HG03039 (cell line): Measurements from ENCODE around the gene PLEKHM3.
"Not testable (repeated sequence)": the region's sequence is repeated elsewhere in the genome, so short reads cannot be mapped to it uniquely, and the experiment has no call there.

Experiments used
- ATAC-seq: cut with Tn5 transposase; IDR thresholded peaks from one replicate; pipeline ENCODE4 v1.9.1; 2021; ENCODE audit warnings: mild to moderate bottlenecking, moderate library complexity; ENCODE audit not compliant: unreplicated experiment

Gene PLEKHM3

DNA sequence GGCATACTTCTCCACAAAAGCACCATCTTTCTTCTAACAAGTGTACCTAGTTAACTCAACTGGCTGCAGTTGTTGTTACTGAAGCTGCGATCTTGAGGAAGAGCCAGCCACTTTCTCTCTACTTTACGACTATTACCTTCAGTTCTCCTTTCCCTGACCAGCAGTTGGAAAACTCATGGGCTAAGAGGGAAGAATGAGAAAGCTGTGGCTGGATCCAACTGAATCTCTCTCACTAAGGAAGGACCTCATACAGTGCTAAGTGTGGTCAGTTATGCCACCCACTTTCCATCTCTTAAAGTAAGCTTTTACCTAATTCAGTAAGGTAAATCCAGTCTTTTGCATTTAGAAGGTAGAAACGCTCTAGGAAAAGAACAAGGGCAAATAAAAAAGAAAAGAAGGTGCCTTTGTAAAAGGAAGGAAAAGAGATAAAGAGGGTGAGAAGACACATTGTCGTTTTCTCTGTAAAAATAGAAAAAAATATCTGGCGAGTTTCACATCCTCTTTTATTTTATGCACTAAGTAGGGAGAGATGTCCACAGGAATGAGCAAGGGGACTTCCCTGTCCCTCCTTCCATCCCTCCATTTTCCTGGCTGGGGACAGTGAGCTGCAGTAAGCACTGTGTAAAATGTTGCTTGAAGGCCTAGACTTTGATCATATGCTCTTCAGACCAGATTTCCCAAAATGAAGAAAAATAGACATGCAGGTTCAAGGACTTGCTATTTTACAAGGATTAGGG, 73.4 kb downstream of the PLEKHM3 start:
- no peak for ATAC-seq

DNA sequence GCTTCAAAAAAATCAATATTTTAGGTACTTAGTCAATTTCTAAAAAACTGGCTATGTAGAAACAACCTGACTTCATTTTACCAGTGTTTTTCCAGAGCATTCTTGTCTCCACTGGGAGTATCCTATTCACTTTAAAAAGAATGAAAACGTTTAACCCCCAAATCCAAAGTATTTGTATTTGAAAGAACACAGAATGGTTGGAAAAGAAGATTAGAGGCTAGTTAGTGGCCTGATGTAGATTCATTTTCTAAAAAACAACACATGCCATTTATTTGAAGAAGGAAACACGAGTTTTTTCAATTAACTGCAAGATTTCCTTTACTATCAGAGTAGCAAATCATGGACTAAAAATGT, 74.6 kb downstream of the PLEKHM3 start:
- no peak for ATAC-seq

DNA sequence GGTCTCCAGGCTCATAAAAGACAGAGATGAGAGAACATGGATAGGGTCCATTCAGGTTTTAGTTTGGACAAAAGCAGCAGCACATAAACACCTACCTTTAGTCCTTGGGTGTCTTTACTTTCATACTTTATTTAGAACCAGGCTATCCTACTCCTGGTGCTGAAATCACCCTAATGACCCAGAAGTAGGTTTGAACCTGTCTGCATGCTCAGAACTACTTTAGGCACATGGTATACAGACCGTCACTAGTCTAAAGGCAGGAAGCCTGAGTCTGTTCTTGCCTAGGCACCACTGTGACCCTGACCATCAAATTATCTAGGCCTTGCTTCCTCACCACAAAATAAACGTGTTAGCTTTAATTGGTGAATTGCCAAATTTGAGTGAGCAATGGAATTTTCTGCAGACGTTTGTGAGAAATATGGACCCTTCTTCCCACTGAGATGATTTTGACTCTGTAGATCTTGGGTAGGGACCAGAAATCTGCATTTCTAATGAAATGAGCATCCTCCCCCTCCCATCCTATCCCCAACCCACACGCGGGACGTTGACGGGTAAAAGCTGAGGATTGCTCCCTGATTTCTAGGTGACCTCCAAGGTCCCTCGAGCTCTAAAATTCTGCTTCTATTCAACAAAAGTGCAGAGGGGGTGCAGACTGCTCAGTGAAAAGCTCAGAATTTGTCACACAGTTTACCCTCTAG, 75.1 kb downstream of the PLEKHM3 start:
- no peak for ATAC-seq

DNA sequence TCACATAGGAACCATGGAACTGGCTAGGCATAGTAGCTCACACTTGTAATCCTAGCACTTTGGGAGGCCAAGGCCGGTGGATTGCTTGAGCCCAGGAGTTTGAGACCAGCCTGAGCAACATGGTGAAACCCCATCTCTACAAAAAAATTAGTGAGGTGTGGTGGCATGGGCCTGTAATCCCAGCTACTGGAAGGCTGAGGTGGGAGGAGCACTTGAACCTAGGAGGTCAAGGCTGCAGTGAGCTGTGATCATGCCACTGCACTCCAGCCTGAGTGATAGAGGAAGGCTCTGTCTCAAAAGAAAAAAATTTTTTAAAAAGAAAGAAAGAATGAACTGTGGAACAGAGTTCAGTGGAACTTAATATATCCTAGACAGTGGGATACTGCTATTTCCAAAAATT, 76.1 kb downstream of the PLEKHM3 start:
- not testable (repeated sequence) for ATAC-seq

DNA sequence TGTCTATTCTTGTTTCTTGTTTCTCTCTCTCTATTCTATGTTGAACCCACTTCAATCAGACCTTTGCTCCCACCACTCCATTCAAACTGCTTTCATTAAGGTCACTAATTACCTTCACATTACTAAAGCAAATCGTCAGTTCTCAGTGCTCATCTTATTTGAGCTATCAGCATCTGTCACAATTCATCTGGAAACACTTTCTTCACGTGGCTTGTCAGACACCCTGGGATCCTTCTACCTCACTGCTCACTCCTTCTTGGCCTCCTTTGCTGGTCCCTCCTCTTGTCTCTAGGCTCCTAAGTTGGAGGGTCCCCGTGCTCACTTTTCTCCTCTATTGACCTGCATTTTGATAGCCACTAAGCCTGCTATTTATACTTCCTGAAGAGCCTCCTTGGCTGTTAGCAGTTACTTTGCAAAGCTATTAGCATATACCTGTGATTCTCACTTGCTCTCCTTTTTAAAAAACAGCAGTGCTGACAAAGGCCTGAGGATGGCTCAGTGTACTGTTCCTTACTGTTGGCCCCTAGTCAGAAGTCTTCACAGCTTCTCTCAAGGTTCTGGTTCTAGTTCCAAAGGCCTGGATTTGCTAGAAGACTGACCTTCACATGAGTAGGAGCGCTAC, 80.2 kb downstream of the PLEKHM3 start:
- ATAC-seq: no peak

DNA sequence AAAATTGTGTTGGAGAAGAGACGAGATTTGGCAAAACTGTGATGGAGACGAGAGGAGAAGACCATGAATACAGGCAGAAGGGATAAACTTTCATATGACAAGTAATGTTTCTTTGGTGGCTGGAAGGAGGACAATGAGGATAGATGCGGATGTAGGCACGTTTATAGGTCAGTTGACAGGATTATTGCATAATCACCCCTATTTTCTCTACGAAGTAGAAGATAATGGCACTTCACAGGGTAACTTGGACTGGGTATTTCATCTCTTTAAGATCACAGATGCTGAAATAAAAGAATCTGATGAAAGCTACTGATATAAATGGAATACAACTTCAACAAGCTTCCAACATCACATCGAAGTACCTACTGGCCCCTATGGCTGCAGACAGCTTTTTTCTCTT, 81.0 kb downstream of the PLEKHM3 start:
- no peak for ATAC-seq

DNA sequence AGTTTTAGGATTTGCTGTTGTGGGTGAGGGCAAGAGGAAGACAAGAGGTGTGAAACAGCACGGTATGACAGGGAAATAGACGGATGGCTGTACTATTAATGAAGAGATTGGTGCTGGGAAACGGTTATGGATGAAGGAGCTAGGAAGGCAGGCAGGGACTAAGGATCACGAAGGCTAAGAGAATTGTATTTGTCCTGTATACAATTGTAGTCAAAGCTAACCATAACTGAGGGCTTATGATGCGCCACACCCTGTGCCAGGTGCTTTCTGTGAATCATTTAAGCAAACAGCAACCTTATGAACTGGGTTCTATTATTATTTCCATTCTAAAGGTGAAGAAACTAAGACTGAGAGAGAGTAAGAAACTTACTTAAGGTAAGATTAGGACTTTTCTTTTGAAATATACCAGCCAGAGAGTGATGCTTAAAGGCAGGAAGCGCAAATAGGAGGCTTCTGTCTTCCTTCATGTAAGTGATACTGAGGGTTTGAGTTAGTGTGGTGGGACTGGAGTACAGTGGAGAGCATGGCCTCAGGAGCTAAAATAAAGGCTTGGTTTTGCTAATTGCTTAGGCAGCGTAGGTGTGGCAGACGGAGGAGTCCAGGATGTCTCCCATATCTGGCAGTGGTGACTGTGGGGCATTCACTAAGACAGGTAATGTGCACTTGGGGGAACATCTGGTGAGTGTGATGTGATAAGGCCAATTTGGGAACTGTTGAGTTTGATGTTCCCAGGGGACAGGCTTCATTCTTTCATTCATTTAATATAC, 85.8 kb downstream of the PLEKHM3 start:
- ATAC-seq: no peak

DNA sequence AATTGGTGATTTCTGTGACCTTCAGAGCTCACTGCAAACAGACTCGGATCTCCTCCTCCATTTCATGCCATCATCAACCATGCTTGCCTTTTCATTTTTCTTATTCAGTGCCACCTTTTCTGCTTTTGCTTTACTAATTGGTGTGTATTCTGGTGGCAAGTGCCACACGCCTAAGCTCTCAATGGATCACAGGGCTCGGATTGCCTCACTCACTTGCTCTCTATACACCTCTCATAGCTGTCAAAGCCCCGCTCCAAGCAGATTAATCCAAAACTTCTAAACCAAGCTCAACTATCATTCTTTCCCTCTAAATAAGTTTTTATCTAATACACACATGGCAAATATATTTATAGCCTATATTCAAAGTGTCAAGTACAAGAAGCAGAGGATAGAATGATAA, 86.4 kb downstream of the PLEKHM3 start:
- ATAC-seq: no peak

DNA sequence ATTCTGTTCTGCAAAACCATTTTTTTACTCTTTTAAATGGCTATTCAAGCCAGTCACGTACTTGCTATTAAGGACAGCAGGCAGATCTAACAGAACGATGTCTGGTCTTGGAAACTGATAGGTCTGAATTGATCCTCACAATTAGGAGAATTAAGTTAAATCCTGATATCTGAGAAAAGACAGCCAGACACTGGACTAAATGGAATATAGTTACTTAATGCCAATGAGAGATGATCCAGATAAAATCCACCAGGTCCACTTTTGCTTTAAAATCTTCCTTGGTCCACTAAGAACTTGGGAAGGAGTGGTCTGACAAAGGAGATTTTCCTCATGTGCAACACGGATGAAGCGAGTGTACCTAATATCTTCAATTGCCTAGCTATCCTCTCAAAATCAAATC, 86.9 kb downstream of the PLEKHM3 start:
- ATAC-seq: no peak

DNA sequence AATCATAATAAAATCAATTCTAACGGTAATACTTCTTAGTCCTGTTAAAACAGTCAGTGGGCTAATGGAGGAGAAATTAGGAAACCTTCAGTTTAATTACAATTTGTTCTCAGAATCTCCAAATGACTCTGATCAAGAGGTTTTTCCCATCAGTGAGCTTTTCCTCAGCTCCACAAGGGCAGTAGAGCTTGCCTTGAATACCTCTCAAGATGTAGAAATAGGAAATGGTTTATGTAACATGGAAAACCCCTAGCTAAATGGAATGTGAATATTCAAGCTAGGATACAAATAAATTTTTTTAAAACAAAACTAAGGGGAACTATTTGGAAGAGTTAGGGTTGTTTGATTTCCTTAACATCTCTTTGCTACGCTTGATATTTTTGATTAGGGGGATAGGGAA, 87.5 kb downstream of the PLEKHM3 start:
- no peak for ATAC-seq

DNA sequence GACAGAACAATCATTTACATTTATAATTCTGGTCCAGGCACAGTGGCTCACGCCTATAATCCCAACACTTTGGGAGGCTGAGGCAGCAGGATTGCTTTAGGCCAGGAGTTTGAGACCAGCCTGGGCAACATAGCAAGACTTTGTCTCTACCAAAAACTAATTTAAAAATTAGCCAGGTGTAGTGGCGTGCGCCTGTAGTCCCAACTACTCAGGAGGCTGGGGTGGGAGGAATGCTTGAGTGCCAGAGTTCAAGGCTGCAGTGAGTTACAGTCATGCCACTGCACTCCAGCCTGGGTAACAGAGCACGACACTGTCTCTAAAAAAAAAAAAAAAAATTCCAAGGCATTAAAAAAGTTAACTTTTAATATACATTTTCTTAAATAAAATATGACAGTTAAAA, 88.1 kb downstream of the PLEKHM3 start:
- no peak for ATAC-seq

DNA sequence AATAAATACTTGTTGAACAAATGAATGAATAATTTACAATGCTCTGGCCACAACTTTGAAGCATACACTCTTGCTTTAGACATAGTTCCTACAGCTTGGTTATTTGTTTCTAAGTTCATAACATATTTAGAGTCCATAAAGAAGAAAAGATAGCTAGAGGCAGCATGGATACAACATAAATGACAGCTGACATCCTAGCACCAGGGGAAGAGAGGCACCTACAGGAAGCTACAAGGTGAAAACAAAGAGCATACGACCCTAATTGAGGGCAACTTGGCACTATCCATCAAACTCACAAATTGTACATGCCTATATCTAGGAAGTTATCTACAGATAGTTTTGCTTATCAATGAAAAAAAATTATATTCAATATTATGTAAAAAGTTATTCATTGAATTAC, 88.9 kb downstream of the PLEKHM3 start:
- ATAC-seq: no peak

DNA sequence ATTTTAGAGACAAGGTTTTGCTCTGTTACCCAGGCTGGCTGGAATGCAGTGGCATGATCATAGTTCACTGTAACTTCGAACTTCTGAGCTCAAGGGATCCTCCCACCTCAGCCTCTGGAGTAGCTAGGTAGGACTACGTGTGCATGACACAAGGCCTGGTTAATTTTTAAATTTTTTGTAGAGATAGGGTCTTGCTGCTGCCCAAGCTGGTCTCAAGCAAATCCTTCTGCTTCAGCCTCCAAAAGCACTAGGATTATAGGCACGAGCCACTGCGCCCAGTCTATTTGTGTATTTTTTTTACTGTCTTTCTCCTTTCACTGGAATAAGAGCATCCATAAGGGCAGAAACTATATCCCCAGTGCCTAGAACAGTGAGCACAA, 89.3 kb downstream of the PLEKHM3 start:
- ATAC-seq: no peak

DNA sequence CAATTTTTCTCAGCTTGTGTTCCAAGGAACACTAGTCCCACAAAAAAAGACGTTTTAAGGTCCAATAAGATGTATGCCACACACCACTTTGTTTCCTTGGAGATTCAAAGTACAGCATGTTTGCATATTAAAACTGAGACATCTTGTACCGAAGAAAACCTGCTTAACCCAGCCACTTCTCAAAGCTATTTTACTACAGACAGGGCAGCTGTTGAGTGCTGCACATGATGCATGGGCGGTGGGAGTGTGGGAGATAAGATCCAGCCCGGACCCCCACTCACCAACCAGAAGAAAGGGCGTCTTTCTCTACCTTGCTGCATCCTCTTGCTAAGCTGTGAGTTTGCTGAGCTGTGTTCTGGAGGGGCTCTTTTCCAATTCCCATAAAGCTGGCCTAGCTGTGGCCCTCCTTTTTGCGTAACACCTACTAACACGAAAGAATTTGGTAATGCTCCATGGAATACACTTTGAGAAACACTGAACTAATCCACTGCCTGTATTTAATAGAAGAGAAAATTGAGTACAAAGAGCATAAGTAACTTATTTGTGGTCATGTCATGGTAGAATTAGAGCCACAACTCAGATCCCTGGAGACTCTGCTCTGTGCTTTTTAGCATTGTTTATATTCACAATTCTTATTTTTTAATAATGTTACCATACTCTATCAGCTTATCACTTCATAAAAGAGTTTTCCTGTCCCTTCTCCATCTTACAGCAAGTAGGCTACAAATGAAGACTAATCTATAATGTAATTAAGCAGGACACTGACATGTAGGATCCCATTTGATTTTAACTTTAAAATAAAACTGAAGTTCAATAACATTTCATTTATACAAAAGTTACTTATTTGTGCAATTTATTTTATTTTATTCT, 90.0 kb downstream of the PLEKHM3 start:
- ATAC-seq: no peak

DNA sequence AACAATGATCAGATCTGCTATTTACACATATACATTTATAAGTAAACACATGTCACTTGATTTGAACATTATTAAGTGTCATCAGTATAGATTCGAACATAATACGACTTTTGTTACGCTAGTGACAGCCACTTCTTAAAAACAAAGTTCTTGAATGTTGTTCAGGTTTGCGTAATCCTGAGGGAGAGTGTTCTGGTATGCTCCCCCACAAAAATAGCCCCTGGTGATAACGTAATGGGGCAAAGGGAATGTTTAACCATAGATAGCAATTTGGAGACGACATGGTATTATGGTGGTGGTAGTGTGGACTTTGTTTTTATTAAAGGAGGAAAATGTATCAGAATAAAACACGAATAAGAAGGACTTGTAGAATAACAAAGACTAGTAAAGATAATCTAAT, 90.6 kb downstream of the PLEKHM3 start:
- ATAC-seq: no peak

DNA sequence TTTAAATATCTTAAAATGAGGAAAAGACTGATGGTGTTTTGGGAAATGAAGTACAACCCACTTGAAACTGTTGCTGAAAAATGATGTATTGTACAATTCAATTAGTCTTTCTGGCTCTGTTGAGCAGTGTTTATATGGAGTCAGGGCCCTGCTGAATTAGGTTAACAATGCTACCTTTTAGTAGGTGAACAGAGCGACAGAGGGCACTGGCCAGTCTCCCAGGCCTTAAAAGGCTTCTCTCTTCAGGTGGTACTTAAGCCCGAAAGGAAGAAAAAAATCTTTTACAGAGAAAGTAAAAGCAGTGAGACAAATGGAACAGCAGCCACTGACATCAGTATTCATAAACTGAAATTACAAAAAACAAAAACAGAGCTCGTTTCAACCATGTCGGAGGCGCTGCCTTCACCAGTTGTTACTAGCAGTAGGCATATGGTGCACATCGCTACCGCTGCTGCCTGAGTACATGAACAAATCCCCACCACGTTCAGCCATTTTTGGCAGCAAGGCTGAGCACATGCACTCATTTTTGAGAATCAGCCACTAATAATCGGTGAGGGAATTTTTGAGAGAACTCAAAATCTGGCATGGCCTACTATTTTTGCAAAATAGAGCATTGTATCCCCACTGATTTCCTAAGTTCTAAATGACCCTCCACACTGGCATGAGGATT, 91.8 kb downstream of the PLEKHM3 start:
- ATAC-seq: no peak

DNA sequence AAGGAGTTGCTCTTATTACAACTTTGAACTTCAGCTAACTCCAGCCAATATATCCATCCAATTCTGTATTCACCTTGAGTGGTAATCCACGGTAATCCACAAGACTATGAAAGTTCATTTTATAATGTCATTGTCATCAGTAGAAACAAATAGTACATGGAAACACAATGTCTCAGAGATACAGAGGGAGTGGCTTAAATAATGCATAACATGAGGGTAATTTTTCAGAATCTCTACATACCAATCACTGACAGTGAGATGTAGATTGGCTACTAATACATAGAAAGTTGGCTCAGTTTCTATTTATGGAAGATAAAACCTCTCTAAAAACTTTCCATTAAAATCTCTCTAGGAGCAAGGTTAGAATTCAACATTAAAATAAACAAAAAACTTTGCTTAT, 93.2 kb downstream of the PLEKHM3 start:
- no peak for ATAC-seq

DNA sequence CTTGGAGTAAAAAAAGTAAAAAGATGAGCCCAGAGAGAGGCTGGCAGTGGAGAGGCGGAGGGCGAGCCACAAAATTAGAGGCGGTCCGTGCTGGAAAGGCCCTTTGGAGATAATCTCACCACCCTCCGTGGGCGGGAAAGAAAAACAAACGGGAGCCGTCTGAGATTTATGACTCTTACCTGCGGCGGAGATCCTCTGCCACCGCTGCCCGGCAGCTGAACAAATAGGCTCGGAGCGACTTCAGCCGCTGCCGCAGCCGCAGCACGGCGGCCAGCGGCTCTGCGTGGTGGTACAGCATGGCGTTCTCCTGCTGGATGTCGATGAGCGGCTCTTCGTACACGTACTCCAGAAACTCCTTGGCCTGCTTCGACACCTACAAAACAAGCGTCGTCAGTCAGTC, 94.6 kb downstream of the PLEKHM3 start:
- no peak for ATAC-seq

DNA sequence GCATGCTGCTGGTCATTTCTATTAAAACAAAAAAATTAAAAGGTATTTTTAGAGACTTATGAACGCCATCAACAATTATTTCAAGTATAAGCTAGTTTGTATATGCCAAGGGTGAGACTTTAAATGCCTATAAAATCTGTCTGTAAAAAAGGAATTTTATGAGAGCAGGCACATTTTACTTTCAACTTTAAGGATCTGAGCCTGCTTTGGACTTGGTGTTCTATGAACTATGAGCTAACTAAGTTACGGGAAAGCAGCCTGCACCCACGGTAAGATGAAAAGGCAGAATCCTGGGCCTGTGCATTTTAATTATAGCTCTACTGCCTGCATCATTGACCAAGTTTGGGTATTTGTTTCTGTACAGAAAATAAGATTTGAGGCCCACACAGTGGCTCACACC, 95.4 kb downstream of the PLEKHM3 start:
- no peak for ATAC-seq

DNA sequence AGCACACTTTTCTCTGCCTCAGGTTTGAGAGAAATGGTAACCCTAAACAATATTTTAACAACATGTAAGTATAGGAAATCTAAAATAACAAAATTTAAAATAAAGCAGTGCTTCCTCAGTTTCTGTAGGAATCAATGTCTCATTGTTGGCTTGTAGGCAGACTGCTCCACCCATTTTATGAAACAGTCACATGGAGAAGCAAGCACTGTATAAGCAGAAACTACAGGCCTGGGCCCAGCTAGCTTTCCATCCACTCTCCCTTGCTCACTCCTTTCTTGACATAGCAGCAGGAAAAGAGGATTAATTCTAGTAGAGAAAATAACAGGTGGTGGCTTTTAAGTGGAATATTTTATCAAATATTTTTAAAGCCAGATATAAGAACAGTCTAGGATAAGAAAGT, 97.2 kb downstream of the PLEKHM3 start:
- no peak for ATAC-seq
